ENCODE measurements around the gene AKIP1. TPM values are rescaled to one million over a fixed set of nuclear protein-coding genes. Genes with fewer than 3 reads are reported as not detected.

AKIP1 gene
- total RNA-seq, result 10 to 100 TPM; 10.1 to 18.6 (median 13.6) TPM

- no peak for TF ChIP-seq POLR2A (IDR thresholded peaks at IDR 0.05)
- no peak for TF ChIP-seq CTCF (IDR thresholded peaks at IDR 0.05)
- intact Hi-C loops (cut with DNase I; ENCODE audit: low total_unique reads), result no loop called here
- H3K4me3 ChIP-seq (ENCODE audit: low read depth, poor library complexity, severe bottlenecking), result peak within 1 kb of the TSS; percentile 71
- DNase-seq (ENCODE audit: low spot score in 2 of 2), result peak; percentile 91 to 98
- WGBS, 2 donors, result 0 to 1% methylated on average over 60 to 61 of the region's 68 CpGs
These were observed at the start of gene AKIP1 for GRCh38 chr11:8911029-8911823. AKIP1 (plus strand) TSS chr11:8911189; CDS start chr11:8911450, 261 bp downstream.

GRCh38 chr11:8863838-8864237 is 47.2 kb upstream of the AKIP1 start:
- intact Hi-C loops (cut with DNase I; ENCODE audit: low total_unique reads), result no loop called here
- no peak overlapping the region for H3K4me3 ChIP-seq (ENCODE audit: low read depth, poor library complexity, severe bottlenecking)
- 31 to 35% methylated on average over 1 of the region's 1 CpG for WGBS, 2 donors
- DNase-seq (ENCODE audit: low spot score in 2 of 2), result no peak
- TF ChIP-seq POLR2A (IDR thresholded peaks at IDR 0.05) (no peak), CTCF (IDR thresholded peaks at IDR 0.05) (no peak)

- TF ChIP-seq POLR2A (IDR thresholded peaks at IDR 0.05), result no peak
- TF ChIP-seq CTCF (IDR thresholded peaks at IDR 0.05), result no peak
- intact Hi-C loops (cut with DNase I; ENCODE audit: low total_unique reads), result no loop called here
- no peak overlapping the region for H3K4me3 ChIP-seq (ENCODE audit: low read depth, poor library complexity, severe bottlenecking)
- DNase-seq (ENCODE audit: low spot score in 2 of 2), result no peak
These were observed 45.7 kb upstream of the AKIP1 start for GRCh38 chr11:8865304-8865703.

- no peak overlapping the region for H3K4me3 ChIP-seq (ENCODE audit: low read depth, poor library complexity, severe bottlenecking)
- TF ChIP-seq CTCF (IDR thresholded peaks at IDR 0.05), result no peak
- TF ChIP-seq POLR2A (IDR thresholded peaks at IDR 0.05), result no peak
- WGBS, 2 donors, result 57 to 60% methylated on average over 6 of the region's 6 CpGs
- no peak for DNase-seq (ENCODE audit: low spot score in 2 of 2)
- intact Hi-C loops (cut with DNase I; ENCODE audit: low total_unique reads), result no loop called here
These were observed 44.0 kb upstream of the AKIP1 start for GRCh38 chr11:8867035-8867434.

- no peak for DNase-seq (ENCODE audit: low spot score in 2 of 2)
- no peak overlapping the region for H3K4me3 ChIP-seq (ENCODE audit: low read depth, poor library complexity, severe bottlenecking)
- TF ChIP-seq POLR2A (IDR thresholded peaks at IDR 0.05), result no peak
- no peak for TF ChIP-seq CTCF (IDR thresholded peaks at IDR 0.05)
- intact Hi-C loops (cut with DNase I; ENCODE audit: low total_unique reads), result no loop called here
- WGBS, 2 donors, result 58 to 61% methylated on average over 7 of the region's 7 CpGs
These were observed 42.9 kb upstream of the AKIP1 start for GRCh38 chr11:8867931-8868631.
